Measurements from ENCODE around the gene SASH1. TPM values are rescaled to one million over a fixed set of nuclear protein-coding genes. Genes with fewer than 3 reads are reported as not detected.

The SASH1 gene
- total RNA-seq, 1 donor from 2014 or later: 108 TPM

- H3K36me3 ChIP-seq: no peaks in the 10 kb centered on the region
- H3K9me3 ChIP-seq: no peaks in the 10 kb centered on the region
- intact Hi-C loops (cut with DNase I): no loop called here
- no peak for DNase-seq
- no peak overlapping the region for H3K4me3 ChIP-seq
- no peak for ATAC-seq
- no peaks in the 10 kb centered on the region for H3K27me3 ChIP-seq
- no peaks in the 10 kb centered on the region for H3K4me1 ChIP-seq
- TF ChIP-seq CTCF (IDR thresholded peaks at IDR 0.05): no peak
- no peak overlapping the region for H3K27ac ChIP-seq
Observed at GRCh38 chr6:148298683-148299082, 44.0 kb upstream of the SASH1 start.

GRCh38 chr6:148303616-148304015 is 39.0 kb upstream of the SASH1 start:
- no peak for TF ChIP-seq CTCF (IDR thresholded peaks at IDR 0.05)
- no peak for DNase-seq
- Histone ChIP-seq H3K27me3 (no peaks in the 10 kb centered on the region), H3K36me3 (no peaks in the 10 kb centered on the region), H3K4me1 (no peaks in the 10 kb centered on the region), H3K4me3 (no peak overlapping the region), H3K9me3 (no peaks in the 10 kb centered on the region), H3K27ac (no peak overlapping the region)
- ATAC-seq: no peak
- intact Hi-C loops (cut with DNase I): no loop called here

GRCh38 chr6:148304976-148305375 is 37.7 kb upstream of the SASH1 start:
- Histone ChIP-seq H3K27me3 (no peaks in the 10 kb centered on the region), H3K27ac (no peak overlapping the region), H3K4me1 (no peaks in the 10 kb centered on the region), H3K4me3 (no peak overlapping the region), H3K36me3 (no peaks in the 10 kb centered on the region), H3K9me3 (no peaks in the 10 kb centered on the region)
- ATAC-seq (no peak), DNase-seq (no peak)
- intact Hi-C loops (cut with DNase I): no loop called here
- TF ChIP-seq CTCF (IDR thresholded peaks at IDR 0.05): no peak

GRCh38 chr6:148306286-148306685 is 36.4 kb upstream of the SASH1 start:
- H3K27me3 ChIP-seq: no peaks in the 10 kb centered on the region
- DNase-seq (no peak), ATAC-seq (peak; percentile 72)
- H3K4me1 ChIP-seq: no peaks in the 10 kb centered on the region
- no peak for TF ChIP-seq CTCF (IDR thresholded peaks at IDR 0.05)
- intact Hi-C loops (cut with DNase I): no loop called here
- H3K4me3 ChIP-seq: no peak overlapping the region
- H3K27ac ChIP-seq: no peak overlapping the region
- H3K9me3 ChIP-seq: no peaks in the 10 kb centered on the region
- H3K36me3 ChIP-seq: no peaks in the 10 kb centered on the region

GRCh38 chr6:148307405-148307804 is 35.2 kb upstream of the SASH1 start:
- Histone ChIP-seq H3K27ac (no peak overlapping the region), H3K9me3 (no peaks in the 10 kb centered on the region), H3K4me3 (no peak overlapping the region), H3K36me3 (no peaks in the 10 kb centered on the region), H3K4me1 (no peaks in the 10 kb centered on the region), H3K27me3 (no peaks in the 10 kb centered on the region)
- ATAC-seq: no peak
- DNase-seq: no peak
- intact Hi-C loops (cut with DNase I): no loop called here
- no peak for TF ChIP-seq CTCF (IDR thresholded peaks at IDR 0.05)

- no peak for ATAC-seq
Observed at GRCh38 chr6:148309301-148309700, 33.3 kb upstream of the SASH1 start.

More at GRCh38 chr6:148309301-148309700, 33.3 kb upstream of the SASH1 start:
- no peaks in the 10 kb centered on the region for H3K36me3 ChIP-seq
- no peaks in the 10 kb centered on the region for H3K9me3 ChIP-seq
- H3K4me1 ChIP-seq: no peaks in the 10 kb centered on the region
- no peak for DNase-seq
- no peaks in the 10 kb centered on the region for H3K27me3 ChIP-seq
- H3K27ac ChIP-seq: no peak overlapping the region
- TF ChIP-seq CTCF (IDR thresholded peaks at IDR 0.05): no peak
- no peak overlapping the region for H3K4me3 ChIP-seq
- intact Hi-C loops (cut with DNase I): no loop called here

All from upper lobe of right lung (tissue), 1 donor.